Endometrium (tissue), 2 donors: ENCODE data around the gene B4GALT7.

Experiments used
- FAIRE-seq: peaks from 2 replicates; lab custom pipeline; 2012; peaks lifted over from hg19 to GRCh38; lab: Jason Lieb, UNC
- donor health status: control.
- donor health status: control.

B4GALT7 gene

GRCh38 chr5:177594071-177594470 is 5.9 kb upstream of the B4GALT7 start:
- FAIRE-seq: no peak

DNA sequence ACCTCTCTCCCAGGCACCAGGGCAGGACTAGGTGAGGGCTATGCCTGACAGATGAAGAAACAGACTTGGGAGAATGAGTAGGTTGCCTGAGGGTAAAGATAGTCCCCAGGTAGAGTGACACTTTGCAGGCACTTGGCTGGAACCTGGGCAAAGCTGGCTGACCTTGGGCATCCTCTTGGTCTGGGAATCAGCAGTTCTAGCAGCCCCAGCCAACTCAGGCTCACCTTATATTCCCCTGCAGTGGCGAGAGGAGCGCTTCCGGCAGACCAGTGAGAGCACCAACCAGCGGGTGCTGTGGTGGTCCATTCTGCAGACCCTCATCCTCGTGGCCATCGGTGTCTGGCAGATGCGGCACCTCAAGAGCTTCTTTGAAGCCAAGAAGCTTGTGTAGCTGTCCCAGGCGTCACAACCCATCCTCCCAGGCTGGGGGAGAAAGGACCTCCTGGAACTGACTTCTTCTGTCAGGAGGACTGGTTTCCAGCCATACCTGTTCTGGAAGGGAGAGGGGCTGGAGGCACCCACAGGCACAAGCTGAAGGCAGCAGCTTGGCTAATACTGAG is 4.8 kb upstream of the B4GALT7 start:
- FAIRE-seq: no peak

- no peak for FAIRE-seq
Measured at GRCh38 chr5:177595991-177596774, 3.7 kb upstream of the B4GALT7 start.

DNA sequence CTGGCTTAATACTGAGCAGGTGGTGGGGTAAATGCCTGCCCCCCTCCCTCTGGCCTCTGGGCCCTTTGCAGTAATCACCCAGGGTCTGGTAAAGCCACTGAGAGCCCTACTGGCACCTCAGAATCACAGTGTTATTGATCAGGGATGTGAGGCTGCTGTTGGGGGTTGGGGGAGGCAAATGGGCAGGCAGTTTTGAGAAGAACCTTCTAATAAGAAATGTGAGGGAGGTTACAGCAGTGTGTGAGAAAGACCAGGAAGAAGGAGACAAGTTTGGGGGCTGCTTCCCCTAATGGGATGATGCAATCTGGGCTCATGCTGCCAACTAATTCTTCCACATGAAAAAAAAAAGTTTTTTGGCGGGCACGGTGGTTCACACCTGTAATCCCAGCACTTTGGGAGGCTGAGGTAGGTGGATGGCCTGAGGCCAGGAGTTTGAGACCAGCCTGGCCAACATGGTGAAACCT is 3.1 kb upstream of the B4GALT7 start:
- FAIRE-seq: no peak

DNA sequence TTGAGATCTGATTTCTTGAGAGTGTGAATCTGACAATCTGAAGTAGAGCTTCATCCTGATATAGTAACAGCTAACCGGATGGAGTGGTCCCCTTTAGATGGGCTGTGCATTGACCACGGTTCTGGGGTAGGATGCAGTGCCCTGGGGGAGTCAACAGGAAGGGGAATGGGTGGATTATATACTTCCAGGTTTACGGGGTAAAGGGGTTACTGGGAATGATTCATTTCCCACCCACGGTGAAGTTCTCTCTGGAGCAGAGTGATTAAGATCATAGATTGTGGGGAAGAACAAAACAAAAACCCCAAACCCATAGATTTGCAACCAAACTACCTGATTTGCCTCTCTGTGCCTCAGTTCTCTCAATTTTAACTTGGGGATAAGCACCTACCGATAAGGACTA is 1.5 kb upstream of the B4GALT7 start:
- no peak for FAIRE-seq

DNA sequence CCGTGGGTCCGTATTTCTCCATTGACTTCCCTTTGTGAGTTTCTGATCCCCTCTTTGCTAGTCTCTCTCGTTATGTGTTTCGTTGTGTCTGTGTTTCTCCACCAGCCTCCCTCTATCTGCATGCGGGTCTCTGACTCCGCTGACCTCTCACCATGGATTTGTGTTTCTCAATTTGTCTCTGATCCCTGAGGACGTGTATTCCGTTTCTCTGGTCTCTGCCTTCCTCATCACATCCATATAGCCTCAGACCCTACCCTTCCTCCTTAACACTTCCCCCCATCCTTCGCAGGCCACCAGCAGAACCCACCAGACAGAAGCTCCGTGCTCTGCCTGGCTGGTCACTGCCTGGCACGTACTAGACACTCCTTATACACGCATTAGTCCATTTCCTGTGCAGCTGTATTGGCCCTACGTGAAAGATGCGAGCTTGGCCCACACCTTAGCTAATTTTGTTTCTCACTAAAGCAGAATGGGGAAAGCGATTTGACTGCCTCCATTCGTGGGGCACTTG is 631 bp downstream of the B4GALT7 start:
- FAIRE-seq: no peak

- no peak for FAIRE-seq
Measured at GRCh38 chr5:177601126-177601525, 1.2 kb downstream of the B4GALT7 start.

- no peak for FAIRE-seq
Measured at GRCh38 chr5:177601577-177602457, 1.9 kb downstream of the B4GALT7 start.

GRCh38 chr5:177602458-177602830 is 2.5 kb downstream of the B4GALT7 start:
- no peak for FAIRE-seq

DNA sequence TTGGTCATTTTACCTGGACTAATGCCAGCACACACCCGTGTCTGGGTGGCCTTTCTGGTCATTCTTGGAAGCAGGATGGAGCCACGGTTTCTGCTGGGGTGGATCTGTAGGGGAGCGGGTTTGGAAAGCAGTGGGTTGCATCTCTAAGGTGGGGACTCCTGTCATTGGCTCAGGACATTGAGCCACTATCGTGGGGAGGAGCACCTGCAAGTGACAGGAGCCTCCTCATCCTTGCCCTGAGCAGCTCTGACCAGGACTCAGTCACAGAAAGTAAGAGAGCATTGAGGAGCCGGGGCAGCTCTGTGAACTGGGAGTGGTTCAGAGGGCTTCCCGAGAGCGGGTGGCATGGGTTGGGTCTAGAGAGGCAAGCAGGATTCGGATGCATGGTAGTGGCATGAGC is 3.7 kb downstream of the B4GALT7 start:
- no peak for FAIRE-seq

DNA sequence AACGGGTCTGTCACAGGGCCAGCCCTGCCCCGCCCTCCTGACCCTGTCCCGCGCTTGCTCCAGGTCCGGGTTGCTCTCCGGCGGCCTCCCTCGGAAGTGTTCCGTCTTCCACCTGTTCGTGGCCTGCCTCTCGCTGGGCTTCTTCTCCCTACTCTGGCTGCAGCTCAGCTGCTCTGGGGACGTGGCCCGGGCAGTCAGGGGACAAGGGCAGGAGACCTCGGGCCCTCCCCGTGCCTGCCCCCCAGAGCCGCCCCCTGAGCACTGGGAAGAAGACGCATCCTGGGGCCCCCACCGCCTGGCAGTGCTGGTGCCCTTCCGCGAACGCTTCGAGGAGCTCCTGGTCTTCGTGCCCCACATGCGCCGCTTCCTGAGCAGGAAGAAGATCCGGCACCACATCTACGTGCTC is 4.2 kb downstream of the B4GALT7 start:
- FAIRE-seq: no peak

GRCh38 chr5:177604656-177605055 is 4.7 kb downstream of the B4GALT7 start:
- no peak for FAIRE-seq

DNA sequence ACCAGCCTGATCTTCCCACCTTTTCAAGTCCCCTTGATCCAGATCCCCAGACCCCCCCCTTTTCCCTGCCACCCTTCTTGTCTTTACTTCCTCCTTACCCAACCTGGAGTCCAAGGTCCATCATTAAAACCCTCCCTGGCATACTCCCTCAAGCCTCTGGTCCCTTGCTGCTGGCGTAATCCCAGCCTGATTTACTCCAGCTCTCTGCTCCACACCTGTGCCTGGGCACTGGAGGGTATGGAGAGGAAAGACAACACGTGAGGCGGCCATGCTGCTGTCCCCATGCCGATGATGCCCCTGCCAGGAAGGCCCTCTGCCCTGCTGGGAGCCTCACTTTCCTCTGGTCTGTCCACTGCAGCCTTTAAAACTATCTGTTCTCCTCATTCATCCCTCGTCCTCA is 5.1 kb downstream of the B4GALT7 start:
- FAIRE-seq: no peak

GRCh38 chr5:177605667-177606066 is 5.7 kb downstream of the B4GALT7 start:
- FAIRE-seq: no peak

- FAIRE-seq: no peak
Measured at GRCh38 chr5:177606071-177607051, 6.4 kb downstream of the B4GALT7 start.

DNA sequence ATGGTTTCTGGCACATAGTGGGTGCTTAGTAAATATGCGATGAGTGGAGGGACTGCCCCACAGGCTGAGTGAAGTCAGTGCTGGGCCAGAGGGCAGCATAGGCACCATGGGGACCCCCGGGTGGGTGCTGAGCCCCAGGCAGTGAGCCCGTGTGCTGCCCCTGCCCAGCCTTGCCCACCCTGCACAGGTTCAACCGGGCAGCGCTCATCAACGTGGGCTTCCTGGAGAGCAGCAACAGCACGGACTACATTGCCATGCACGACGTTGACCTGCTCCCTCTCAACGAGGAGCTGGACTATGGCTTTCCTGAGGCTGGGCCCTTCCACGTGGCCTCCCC is 7.2 kb downstream of the B4GALT7 start:
- no peak for FAIRE-seq

GRCh38 chr5:177607452-177608192 is 7.7 kb downstream of the B4GALT7 start:
- no peak for FAIRE-seq

DNA sequence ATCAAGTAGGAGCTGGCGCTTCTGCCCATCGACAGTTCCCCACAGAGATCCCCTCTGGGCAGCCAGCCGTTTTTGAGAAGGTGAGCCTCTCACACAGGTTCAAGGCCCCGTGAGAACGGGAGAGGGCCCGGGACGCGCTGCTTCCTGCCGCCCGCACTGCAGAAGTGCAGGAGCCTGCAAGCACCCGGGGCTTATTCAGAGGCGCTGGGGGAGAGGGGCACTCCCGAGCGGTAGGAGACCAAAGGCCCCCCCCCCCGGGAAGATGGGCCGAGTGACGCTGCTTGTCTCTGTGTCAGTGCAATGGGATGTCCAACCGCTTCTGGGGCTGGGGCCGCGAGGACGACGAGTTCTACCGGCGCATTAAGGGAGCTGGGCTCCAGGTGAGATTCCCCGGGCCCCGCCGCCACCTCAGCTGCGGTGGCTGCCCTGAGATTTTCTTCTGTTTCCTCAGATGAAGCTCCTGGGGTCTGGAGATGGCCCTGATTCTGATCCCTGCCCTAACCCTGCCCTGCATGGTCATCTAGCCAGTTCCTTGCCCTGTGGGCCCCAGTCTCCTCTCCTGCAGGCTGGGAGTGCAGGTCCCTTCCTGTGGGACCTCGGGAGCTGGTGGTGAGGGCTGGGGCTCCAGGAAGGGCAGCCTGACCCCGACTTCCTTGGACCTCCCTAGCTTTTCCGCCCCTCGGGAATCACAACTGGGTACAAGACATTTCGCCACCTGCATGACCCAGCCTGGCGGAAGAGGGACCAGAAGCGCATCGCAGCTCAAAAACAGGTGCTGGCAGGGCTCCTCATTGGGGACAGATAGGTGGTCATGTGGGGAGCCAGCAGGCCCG is 8.5 kb downstream of the B4GALT7 start:
- FAIRE-seq: no peak

DNA sequence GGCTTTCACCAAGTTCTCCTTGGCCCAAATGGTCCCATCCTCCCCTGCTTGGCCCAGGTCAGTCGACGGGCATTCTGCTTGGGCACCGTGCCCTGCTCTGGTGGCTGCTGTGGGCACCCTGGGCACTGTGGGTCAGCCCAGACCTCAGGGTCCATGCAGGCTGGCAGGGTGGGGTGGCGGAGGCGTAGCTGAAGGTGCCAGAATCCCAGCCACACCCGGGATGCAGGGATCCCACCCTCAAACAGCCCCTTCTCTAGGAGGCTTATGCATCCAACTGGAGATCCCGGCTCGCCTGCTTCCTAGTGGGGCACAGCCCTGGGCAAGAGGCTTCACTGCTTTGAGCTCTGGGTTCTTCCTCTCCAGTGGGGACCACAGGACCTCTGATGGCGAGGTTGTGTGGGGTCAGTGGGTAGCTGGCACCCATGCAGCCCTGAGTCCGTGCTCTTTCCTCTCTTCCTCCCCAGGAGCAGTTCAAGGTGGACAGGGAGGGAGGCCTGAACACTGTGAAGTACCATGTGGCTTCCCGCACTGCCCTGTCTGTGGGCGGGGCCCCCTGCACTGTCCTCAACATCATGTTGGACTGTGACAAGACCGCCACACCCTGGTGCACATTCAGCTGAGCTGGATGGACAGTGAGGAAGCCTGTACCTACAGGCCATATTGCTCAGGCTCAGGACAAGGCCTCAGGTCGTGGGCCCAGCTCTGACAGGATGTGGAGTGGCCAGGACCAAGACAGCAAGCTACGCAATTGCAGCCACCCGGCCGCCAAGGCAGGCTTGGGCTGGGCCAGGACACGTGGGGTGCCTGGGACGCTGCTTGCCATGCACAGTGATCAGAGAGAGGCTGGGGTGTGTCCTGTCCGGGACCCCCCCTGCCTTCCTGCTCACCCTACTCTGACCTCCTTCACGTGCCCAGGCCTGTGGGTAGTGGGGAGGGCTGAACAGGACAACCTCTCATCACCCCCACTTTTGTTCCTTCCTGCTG is 9.4 kb downstream of the B4GALT7 start:
- FAIRE-seq: no peak
